GM19455 (cell line): ENCODE data around the gene FBXO8.

Experiments
- ATAC-seq: cut with Tn5 transposase; IDR thresholded peaks from one replicate; pipeline ENCODE4 v1.9.1; 2021; ENCODE audit not compliant: unreplicated experiment

FBXO8 gene

GRCh38 chr4:174252412-174252811 lies 31.1 kb downstream of the FBXO8 start:
- ATAC-seq, result no peak

- no peak for ATAC-seq
Measured at GRCh38 chr4:174248407-174248806, 35.1 kb downstream of the FBXO8 start.

- no peak for ATAC-seq
Measured at GRCh38 chr4:174245714-174246113, 37.8 kb downstream of the FBXO8 start.

GRCh38 chr4:174244441-174244840 lies 39.0 kb downstream of the FBXO8 start:
- no peak for ATAC-seq

GRCh38 chr4:174241162-174241561 lies 42.3 kb downstream of the FBXO8 start:
- no peak for ATAC-seq

GRCh38 chr4:174236359-174236758 lies 47.1 kb downstream of the FBXO8 start:
- ATAC-seq, result no peak

GRCh38 chr4:174230680-174231079 lies 52.8 kb downstream of the FBXO8 start:
- no peak for ATAC-seq

- no peak for ATAC-seq
Measured at GRCh38 chr4:174230148-174230547, 53.3 kb downstream of the FBXO8 start.

- no peak for ATAC-seq
Measured at GRCh38 chr4:174228988-174229387, 54.5 kb downstream of the FBXO8 start.

- ATAC-seq, result no peak
Measured at GRCh38 chr4:174225349-174226049, 58.0 kb downstream of the FBXO8 start.

- ATAC-seq, result no peak
Measured at GRCh38 chr4:174224550-174224949, 58.9 kb downstream of the FBXO8 start.

GRCh38 chr4:174222266-174222872 lies 61.1 kb downstream of the FBXO8 start:
- peak; percentile 64 for ATAC-seq

GRCh38 chr4:174218127-174218790 lies 65.2 kb downstream of the FBXO8 start:
- ATAC-seq, result no peak

- no peak for ATAC-seq
Measured at GRCh38 chr4:174217273-174218126, 66.0 kb downstream of the FBXO8 start.

- no peak for ATAC-seq
Measured at GRCh38 chr4:174216799-174217272, 66.6 kb downstream of the FBXO8 start.

GRCh38 chr4:174215961-174216680 lies 67.3 kb downstream of the FBXO8 start:
- no peak for ATAC-seq

GRCh38 chr4:174215057-174215456 lies 68.4 kb downstream of the FBXO8 start:
- ATAC-seq, result no peak

- no peak for ATAC-seq
Measured at GRCh38 chr4:174214101-174214878, 69.2 kb downstream of the FBXO8 start.

- no peak for ATAC-seq
Measured at GRCh38 chr4:174213731-174214100, 69.8 kb downstream of the FBXO8 start.

GRCh38 chr4:174212061-174212460 lies 71.4 kb downstream of the FBXO8 start:
- no peak for ATAC-seq
